Lower leg skin (tissue), 3 donors: ENCODE data around the gene SRL.
"Not testable (repeated sequence)": the region's sequence is repeated elsewhere in the genome, so short reads cannot be mapped to it uniquely, and the experiment has no call there.

ENCODE experiments used
- CTCF ChIP-seq, 3 donors: fragments of 450-650 bp; IDR thresholded peaks; one replicate each; pipeline ENCODE4 v1.5.1; 2016; ENCODE audit warnings: antibody characterized with exemption in 3 of 3, mild to moderate bottlenecking in 3 of 3, moderate library complexity in 2 of 3
- POLR2A ChIP-seq, 2 donors: fragments of 450-650 bp; IDR thresholded peaks; one replicate each; pipeline ENCODE4 v1.6.1; 2016 to 2017; ENCODE audit warnings: antibody characterized with exemption in 2 of 2, mild to moderate bottlenecking in 1 of 2, moderate library complexity in 1 of 2

GRCh38 chr16:4153364-4153763 lies 88.5 kb downstream of the SRL start:
- TF ChIP-seq CTCF, POLR2A (IDR thresholded peaks at IDR 0.05): not testable (repeated sequence)
